Liver (tissue), 9 donors: ENCODE measurements around the gene ULBP3. TPM values are rescaled to one million over a fixed set of nuclear protein-coding genes. Genes with fewer than 3 reads are reported as not detected.

Source experiments
- DNase-seq: peaks from one replicate; pipeline ENCODE4 v3.0.0-alpha.2; 2017; ENCODE audit warnings: low spot score
- H3K27ac ChIP-seq, 2 donors: one replicate each; pipeline ENCODE4 v1.7.0; 2013; ENCODE audit warnings: inconsistent platforms in 2 of 2, low read length in 2 of 2, control low read depth in 1 of 2, low read depth in 1 of 2, mild to moderate bottlenecking in 1 of 2
- H3K27me3 ChIP-seq, 4 donors: one replicate each; pipeline versions ENCODE4 v1.6.1 to v1.7.0; 2013; ENCODE audit warnings: low read length in 3 of 4, inconsistent platforms in 1 of 4, mild to moderate bottlenecking in 1 of 4, moderate library complexity in 1 of 4; ENCODE audit not compliant: control insufficient read depth in 4 of 4, insufficient read depth in 4 of 4
- H3K36me3 ChIP-seq, 4 donors: one replicate each; pipeline versions ENCODE4 v1.6.1 to v1.7.0; 2013; ENCODE audit warnings: low read length in 3 of 4, mild to moderate bottlenecking in 3 of 4, low read depth in 1 of 4, moderate library complexity in 1 of 4; ENCODE audit not compliant: control insufficient read depth in 4 of 4, insufficient read depth in 3 of 4
- H3K4me1 ChIP-seq, 4 donors: one replicate each; pipeline versions ENCODE4 v1.6.1 to v1.7.0; 2013; ENCODE audit warnings: low read length in 3 of 4, mild to moderate bottlenecking in 3 of 4, moderate library complexity in 1 of 4; ENCODE audit not compliant: control insufficient read depth in 4 of 4, insufficient read depth in 4 of 4
- H3K4me3 ChIP-seq, 3 donors: one replicate each; pipeline versions ENCODE4 v1.6.1 to v1.7.0; 2013; ENCODE audit warnings: low read length in 3 of 3, control low read depth in 1 of 3, low read depth in 1 of 3, mild to moderate bottlenecking in 1 of 3
- H3K9ac ChIP-seq, 2 donors: one replicate each; pipeline ENCODE4 v1.7.0; 2013; ENCODE audit warnings: low read length in 2 of 2, mild to moderate bottlenecking in 2 of 2, moderate library complexity in 2 of 2, control low read depth in 1 of 2, low read depth in 1 of 2
- H3K9me3 ChIP-seq, 4 donors: one replicate each; pipeline versions ENCODE4 v1.6.1 to v1.7.0; 2013; ENCODE audit warnings: low read length in 3 of 4; ENCODE audit not compliant: control insufficient read depth in 4 of 4
- CTCF ChIP-seq: fragments of 150-350 bp; IDR thresholded peaks from 2 replicates; pipeline ENCODE4 v1.5.1; 2017; ENCODE audit warnings: improper control_type of control experiment, low read depth, low read length; ENCODE audit not compliant: missing input control
- FOXA2 ChIP-seq: IDR thresholded peaks from 2 replicates; pipeline ENCODE4 v1.6.1; 2016; ENCODE audit warnings: antibody characterized with exemption
- GABPA ChIP-seq, 2 donors: IDR thresholded peaks in 1 of 2; conservative IDR thresholded peaks in 1 of 2; 2 replicates each; pipeline ENCODE4 v1.6.1; 2016; ENCODE audit warnings: antibody characterized with exemption in 2 of 2, mild to moderate bottlenecking in 1 of 2, moderate library complexity in 1 of 2
- HNF4A ChIP-seq, 2 donors: conservative IDR thresholded peaks; 2 replicates each; pipeline ENCODE4 v1.6.1; 2016; ENCODE audit warnings: antibody characterized with exemption in 2 of 2, mild to moderate bottlenecking in 2 of 2
- HNF4G ChIP-seq: IDR thresholded peaks from 2 replicates; pipeline ENCODE4 v1.6.1; 2016; ENCODE audit warnings: antibody characterized with exemption
- RAD21 ChIP-seq, 2 donors: IDR thresholded peaks; 2 replicates each; pipeline ENCODE4 v1.6.1; 2016; ENCODE audit warnings: antibody characterized with exemption in 2 of 2, mild to moderate bottlenecking in 2 of 2
- REST ChIP-seq: IDR thresholded peaks from 2 replicates; pipeline ENCODE4 v1.6.1; 2016; ENCODE audit warnings: antibody characterized with exemption, mild to moderate bottlenecking
- SP1 ChIP-seq: IDR thresholded peaks from 2 replicates; pipeline ENCODE4 v1.6.1; 2018; ENCODE audit warnings: antibody characterized with exemption, mild to moderate bottlenecking
- YY1 ChIP-seq: IDR thresholded peaks from 2 replicates; pipeline ENCODE4 v1.6.1; 2016; ENCODE audit warnings: antibody characterized with exemption, mild to moderate bottlenecking
- ZBTB33 ChIP-seq: IDR thresholded peaks from 2 replicates; pipeline ENCODE4 v1.6.1; 2016; ENCODE audit warnings: antibody characterized with exemption
- WGBS: extraction: QIAGEN DNeasy Blood & Tissue Kit; methylation state at CpG from one replicate; pipeline ENCODE4 v1.1.7; 2013; 5-methylcytosine and 5-hydroxymethylcytosine counted together
- polyA plus RNA-seq, 2 donors: library from polyadenylated mRNA; stranded (reverse) in 1 of 2; unstranded in 1 of 2; fragments of 200-250 nt in 1 of 2; fragments of >200 nt in 1 of 2; fragmentation: Nextera tagmentation in 1 of 2; extraction: Ambion mirVana in 1 of 2; gene quantifications; one replicate each; pipeline versions ENCODE4 v1.2.1 to v1.2.3, GENCODE V29; 2013 to 2015
- total RNA-seq, 2 donors: library from RNA; depleted of rRNA; stranded (reverse); fragments of >200 nt; gene quantifications; one replicate each; pipeline ENCODE4 v1.2.3, GENCODE V29; 2014
- donor health status: healthy.
- donor health status: healthy.
- donor health status: healthy.
- donor health status: healthy.
- donor health status: healthy.

The ULBP3 gene
- total and polyA plus RNA-seq, 4 donors: 0.88 to 2.3 (median 0.92) TPM; not detected in 1

GRCh38 chr6:150056156-150056555 lies 12.8 kb downstream of the ULBP3 start:
- no peak overlapping the region for H3K27ac ChIP-seq
- H3K4me1 ChIP-seq: no peaks in the 10 kb centered on the region
- 83% methylated on average over 12 of the region's 12 CpGs for WGBS

GRCh38 chr6:150055131-150055530 lies 13.8 kb downstream of the ULBP3 start:
- DNase-seq: no peak
- TF ChIP-seq HNF4G: no peak
- no peaks in the 10 kb centered on the region for H3K36me3 ChIP-seq
- no peaks in the 10 kb centered on the region for H3K9me3 ChIP-seq
- no peak overlapping the region for H3K4me3 ChIP-seq
- WGBS: 81% methylated on average over 10 of the region's 10 CpGs
- no peak overlapping the region for H3K27ac ChIP-seq
- no peak overlapping the region for H3K9ac ChIP-seq
- no peaks in the 10 kb centered on the region for H3K4me1 ChIP-seq
- H3K27me3 ChIP-seq: peaks cover 0 to 6% (median 0%) of the 10 kb centered on the region in 4 donors

More at GRCh38 chr6:150056156-150056555, 12.8 kb downstream of the ULBP3 start:
- no peaks in the 10 kb centered on the region for H3K9me3 ChIP-seq
- no peaks in the 10 kb centered on the region for H3K36me3 ChIP-seq
- H3K27me3 ChIP-seq: peaks cover 0 to 6% (median 0%) of the 10 kb centered on the region in 4 donors
- DNase-seq: no peak
- no peak for TF ChIP-seq RAD21 (IDR thresholded peaks at IDR 0.05)
- TF ChIP-seq SP1: no peak
- H3K9ac ChIP-seq: no peak overlapping the region
- H3K4me3 ChIP-seq: no peak overlapping the region

GRCh38 chr6:150053450-150053849 lies 15.5 kb downstream of the ULBP3 start:
- no peak overlapping the region for H3K9ac ChIP-seq
- H3K36me3 ChIP-seq: no peaks in the 10 kb centered on the region
- no peaks in the 10 kb centered on the region for H3K9me3 ChIP-seq
- no peak overlapping the region for H3K4me3 ChIP-seq
- WGBS: 63% methylated on average over 11 of the region's 11 CpGs
- DNase-seq: no peak
- no peak for TF ChIP-seq ZBTB33
- no peak for TF ChIP-seq CTCF
- no peak for TF ChIP-seq SP1
- TF ChIP-seq FOXA2: no peak
- no peak for TF ChIP-seq HNF4A (conservative IDR thresholded peaks at IDR 0.05)
- H3K4me1 ChIP-seq: no peaks in the 10 kb centered on the region
- no peak overlapping the region for H3K27ac ChIP-seq
- H3K27me3 ChIP-seq: peaks cover 0 to 6% (median 0%) of the 10 kb centered on the region in 4 donors

GRCh38 chr6:150050846-150051245 lies 18.1 kb downstream of the ULBP3 start:
- Histone ChIP-seq H3K27ac (no peak overlapping the region), H3K4me1 (no peaks in the 10 kb centered on the region), H3K4me3 (no peak overlapping the region), H3K9me3 (no peaks in the 10 kb centered on the region), H3K27me3 (peaks cover 0 to 6% (median 0%) of the 10 kb centered on the region in 4 donors), H3K9ac (no peak overlapping the region), H3K36me3 (no peaks in the 10 kb centered on the region)
- 65% methylated on average over 4 of the region's 4 CpGs for WGBS
- DNase-seq: no peak
- TF ChIP-seq SP1 (no peak), CTCF (no peak), REST (no peak), RAD21 (IDR thresholded peaks at IDR 0.05) (no peak), GABPA (IDR thresholded peaks at IDR 0.05 in 1 of 2, conservative IDR thresholded peaks at IDR 0.05 in 1 of 2) (no peak), HNF4A (conservative IDR thresholded peaks at IDR 0.05) (no peak), ZBTB33 (no peak), YY1 (no peak)
